ENCODE results near the gene XCR1. TPM values are rescaled to one million over a fixed set of nuclear protein-coding genes. Genes with fewer than 3 reads are reported as not detected.

Gene XCR1
- total and polyA plus RNA-seq, 2 of the 8 experiments (the other 6 are each of a cell fraction or from before 2014, with no cell fraction given): 0.53 TPM; not detected in 1

DNA sequence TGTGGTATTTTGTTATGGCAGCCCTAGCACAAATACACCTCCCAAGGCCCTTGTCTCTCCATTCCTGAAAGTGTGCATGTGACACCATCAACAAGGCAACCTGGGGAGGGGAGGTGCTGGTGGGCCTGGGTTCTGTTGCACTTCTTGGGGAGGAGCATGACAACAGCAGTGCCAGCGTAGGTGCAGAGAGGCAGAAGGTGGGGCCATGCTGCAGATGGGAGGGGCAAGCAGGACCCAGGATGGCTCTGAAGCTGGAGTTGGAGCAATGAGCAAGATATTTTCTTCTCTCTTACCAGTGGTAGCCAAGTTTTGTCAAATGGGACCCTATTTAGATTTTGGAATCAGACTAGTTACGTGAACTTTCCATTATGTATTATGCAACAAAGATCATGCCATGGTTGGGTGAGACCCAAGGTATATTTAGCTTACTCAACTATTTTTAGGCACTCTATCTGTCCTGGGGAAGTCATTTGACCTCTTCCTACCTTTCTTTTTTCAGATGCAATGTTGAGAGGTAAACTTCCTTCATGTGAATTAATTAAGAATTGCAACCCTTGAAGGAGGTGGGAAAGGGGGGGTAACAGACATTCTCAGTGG lies 35.1 kb downstream of the XCR1 start:
- no peak overlapping the region for H3K27ac ChIP-seq (ENCODE audit: low read depth, low read length)
- TF ChIP-seq EZH2 (IDR thresholded peaks at IDR 0.05; ENCODE audit: low read depth, low read length, severe bottlenecking): no peak

More for the DNA sequence above, 35.1 kb downstream of the XCR1 start:
- Histone ChIP-seq H2BK120ac (replicated peaks; ENCODE audit: low read depth, low read length) (no peak overlapping the region), H2AK5ac (ENCODE audit: low read depth, low read length) (no peak overlapping the region), H3K4me3 (ENCODE audit: extremely low read depth in 1 of 4, insufficient read depth in 2 of 4, low read depth in 3 of 4, low read length in 4 of 4) (no peak overlapping the region; a peak in 1 of 8 replicates), H4K8ac (ENCODE audit: extremely low read depth, insufficient read depth, low read length) (no peak overlapping the region), H4K20me1 (replicated peaks in 1 of 2; ENCODE audit: control insufficient read depth in 1 of 2, insufficient read depth in 2 of 2, low read length in 2 of 2) (no peaks in the 10 kb centered on the region), H3K23ac (ENCODE audit: insufficient read length) (no peak overlapping the region), H4K91ac (replicated peaks; ENCODE audit: insufficient read length, low read length) (no peak overlapping the region), H3K27me3 (replicated peaks in 1 of 4; ENCODE audit: control insufficient read depth in 3 of 4, extremely low read depth in 1 of 4, insufficient read depth in 3 of 4, low read length in 3 of 4) (peaks cover 0 to 7% (median 4%) of the 10 kb centered on the region in 4 experiments; a peak in 2 of 7 replicates), H2BK15ac (ENCODE audit: low read length) (no peak overlapping the region), H3K9me3 (ENCODE audit: insufficient read depth in 2 of 2, low read depth in 1 of 2, low read length in 1 of 2) (no peaks in the 10 kb centered on the region), H4K5ac (ENCODE audit: insufficient read length, low read depth, low read length) (no peak overlapping the region), H3K14ac (ENCODE audit: insufficient read length) (no peak overlapping the region), H2AFZ (ENCODE audit: low read length) (no peak overlapping the region), H3K56ac (replicated peaks; ENCODE audit: insufficient read length, low read depth, low read length) (no peak overlapping the region), H3K9ac (replicated peaks in 1 of 4; ENCODE audit: extremely low read depth in 1 of 4, low read depth in 3 of 4, low read length in 3 of 4) (no peak overlapping the region), H3K4me2 (ENCODE audit: insufficient read depth in 1 of 2, low read depth in 2 of 2, low read length in 2 of 2) (peak overlapping the region in 1 of 2 experiments; percentile 42), H2BK20ac (ENCODE audit: low read length) (no peak overlapping the region), H3K18ac (ENCODE audit: extremely low read depth, low read length) (no peak overlapping the region), H3K36me3 (ENCODE audit: control insufficient read depth in 2 of 4, insufficient read depth in 4 of 4, low read length in 3 of 4) (no peaks in the 10 kb centered on the region), H3K4ac (replicated peaks; ENCODE audit: insufficient read length, low read depth, low read length) (no peak overlapping the region), H2BK5ac (ENCODE audit: low read depth, low read length) (no peak overlapping the region), H2BK12ac (ENCODE audit: low read depth, low read length) (no peak overlapping the region; the same call in 1 of the 2 replicates), H3K79me2 (ENCODE audit: control insufficient read depth in 1 of 2, insufficient read depth in 2 of 2, low read length in 2 of 2) (peaks cover 0 to 61% of the 10 kb centered on the region in 2 experiments; a peak in 2 of 4 replicates), H3K79me1 (ENCODE audit: low read depth, low read length) (peaks cover 10% of the 10 kb centered on the region; the same call in 1 of the 2 replicates), H3K23me2 (ENCODE audit: low read depth, low read length) (peaks cover 2% of the 10 kb centered on the region; the same call in 1 of the 2 replicates), H3K4me1 (replicated peaks in 1 of 4; ENCODE audit: control insufficient read depth in 3 of 4, insufficient read depth in 4 of 4, low read length in 3 of 4) (peaks cover 5 to 19% (median 14%) of the 10 kb centered on the region in 4 experiments)
- FAIRE-seq: no peak
- 95% methylated on average over 2 of the region's 2 CpGs; no CpG with 5 or more reads in 1 of the 2 experiments for WGBS, 2 experiments (ENCODE audit: extremely low coverage in 1 of 2, insufficient coverage in 1 of 2, insufficient read length in 1 of 2, insufficient replicate concordance in 2 of 2, low coverage in 1 of 2, low lambda C conversion rate in 2 of 2, missing lambda C conversion rate in 1 of 2)
- ChIA-PET POLR2A (ENCODE audit: partially characterized antibody) (no interaction called here), CTCF (ENCODE audit: partially characterized antibody) (interaction anchor here (0.8 to 1.1 kb wide), 3 partner anchors 40 to 85 kb away, joined by 3 to 6 read pairs (median 5); no protein-coding TSS in a partner anchor)
- DNase-seq (ENCODE audit: low read depth in 1 of 2, low spot score in 2 of 2): no peak

All from H1 (cell line).